ENCODE results near the gene CACNA1D. TPM values are rescaled to one million over a fixed set of nuclear protein-coding genes. Genes with fewer than 3 reads are reported as not detected.

The CACNA1D gene
- total RNA-seq, 4 donors from 2014 or later, result 12.7 to 98.9 (median 25.0) TPM

GRCh38 chr3:53690521-53690920, 196.1 kb downstream of the CACNA1D start:
- H3K9me3 ChIP-seq, result no peaks in the 10 kb centered on the region
- no peak overlapping the region for H3K4me3 ChIP-seq
- in situ Hi-C loops (cut with MboI; ENCODE audit: low pct_ligation_motif_present in 1 of 4, low pct_unique_long_range_greater_than_20kb in 1 of 4, low sequenced_read_pairs in 3 of 4), result no loop called here
- H3K27ac ChIP-seq, result no peak overlapping the region
- H3K36me3 ChIP-seq, result no peaks in the 10 kb centered on the region
- DNase-seq, result no peak
- intact Hi-C loops (cut with DNase I; ENCODE audit: low total_unique reads), result no loop called here
- H3K27me3 ChIP-seq, result no peaks in the 10 kb centered on the region
- WGBS, 2 donors (ENCODE audit: low coverage in 1 of 2), result 83 to 86% methylated on average over 1 to 7 of the region's 7 CpGs
- H3K4me1 ChIP-seq, result no peaks in the 10 kb centered on the region
- TF ChIP-seq POLR2AphosphoS5 (IDR thresholded peaks at IDR 0.05), result no peak
- TF ChIP-seq EP300 (IDR thresholded peaks at IDR 0.05; ENCODE audit: low read depth), result no peak
- TF ChIP-seq CTCF (IDR thresholded peaks at IDR 0.05), result no peak
- TF ChIP-seq POLR2A (IDR thresholded peaks at IDR 0.05), result no peak

DNA sequence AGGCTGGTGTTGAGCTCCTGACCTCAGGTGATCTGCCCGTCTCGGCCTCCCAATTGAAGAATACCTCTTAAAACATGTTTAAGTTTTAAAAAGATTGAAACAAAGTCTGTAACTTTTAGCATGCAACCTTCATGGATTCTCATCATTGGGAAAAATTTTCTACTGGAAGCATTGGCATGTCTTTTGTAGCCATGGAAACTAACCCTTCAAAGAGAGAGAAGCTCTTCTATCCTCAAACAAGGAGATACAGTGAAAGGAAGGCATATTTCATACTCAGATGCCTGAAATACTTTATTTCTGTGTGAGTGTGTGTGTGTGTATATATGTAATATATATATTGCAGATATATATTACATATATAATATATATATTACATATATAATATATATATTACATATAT, 196.9 kb downstream of the CACNA1D start:
- no peak overlapping the region for H3K4me3 ChIP-seq
- in situ Hi-C loops (cut with MboI; ENCODE audit: low pct_ligation_motif_present in 1 of 4, low pct_unique_long_range_greater_than_20kb in 1 of 4, low sequenced_read_pairs in 3 of 4) (no loop called here), intact Hi-C loops (cut with DNase I; ENCODE audit: low total_unique reads) (no loop called here)
- no peak for DNase-seq
- no peak overlapping the region for H3K27ac ChIP-seq
- TF ChIP-seq CTCF (IDR thresholded peaks at IDR 0.05) (no peak), POLR2AphosphoS5 (IDR thresholded peaks at IDR 0.05) (no peak), EP300 (IDR thresholded peaks at IDR 0.05; ENCODE audit: low read depth) (no peak), POLR2A (IDR thresholded peaks at IDR 0.05) (no peak)
- H3K36me3 ChIP-seq, result no peaks in the 10 kb centered on the region
- no peaks in the 10 kb centered on the region for H3K9me3 ChIP-seq
- H3K4me1 ChIP-seq, result no peaks in the 10 kb centered on the region
- 97% methylated on average over 2 of the region's 2 CpGs; no CpG with 5 or more reads in 1 of the 2 donors for WGBS, 2 donors (ENCODE audit: low coverage in 1 of 2)
- no peaks in the 10 kb centered on the region for H3K27me3 ChIP-seq

- Histone ChIP-seq H3K27me3 (no peaks in the 10 kb centered on the region), H3K36me3 (no peaks in the 10 kb centered on the region), H3K27ac (no peak overlapping the region), H3K4me3 (no peak overlapping the region), H3K4me1 (no peaks in the 10 kb centered on the region), H3K9me3 (no peaks in the 10 kb centered on the region)
- DNase-seq, result no peak
- in situ Hi-C loops (cut with MboI; ENCODE audit: low pct_ligation_motif_present in 1 of 4, low pct_unique_long_range_greater_than_20kb in 1 of 4, low sequenced_read_pairs in 3 of 4) (no loop called here), intact Hi-C loops (cut with DNase I; ENCODE audit: low total_unique reads) (no loop called here)
- TF ChIP-seq POLR2AphosphoS5 (IDR thresholded peaks at IDR 0.05), result no peak
- TF ChIP-seq POLR2A (IDR thresholded peaks at IDR 0.05), result no peak
- TF ChIP-seq CTCF (IDR thresholded peaks at IDR 0.05), result no peak
- no peak for TF ChIP-seq EP300 (IDR thresholded peaks at IDR 0.05; ENCODE audit: low read depth)
- WGBS, 2 donors (ENCODE audit: low coverage in 1 of 2), result 92% methylated on average over 3 of the region's 3 CpGs
Measured at GRCh38 chr3:53691885-53692284, 197.5 kb downstream of the CACNA1D start.

GRCh38 chr3:53693451-53693850, 199.0 kb downstream of the CACNA1D start:
- no peaks in the 10 kb centered on the region for H3K4me1 ChIP-seq

More at GRCh38 chr3:53693451-53693850, 199.0 kb downstream of the CACNA1D start:
- 56 to 60% methylated on average over 2 of the region's 2 CpGs for WGBS, 2 donors (ENCODE audit: low coverage in 1 of 2)
- no peak overlapping the region for H3K27ac ChIP-seq
- H3K4me3 ChIP-seq, result no peak overlapping the region
- intact Hi-C loops (cut with DNase I; ENCODE audit: low total_unique reads) (no loop called here), in situ Hi-C loops (cut with MboI; ENCODE audit: low pct_ligation_motif_present in 1 of 4, low pct_unique_long_range_greater_than_20kb in 1 of 4, low sequenced_read_pairs in 3 of 4) (no loop called here)
- no peaks in the 10 kb centered on the region for H3K9me3 ChIP-seq
- no peak for TF ChIP-seq CTCF (IDR thresholded peaks at IDR 0.05)
- no peak for DNase-seq
- no peaks in the 10 kb centered on the region for H3K27me3 ChIP-seq
- H3K36me3 ChIP-seq, result no peaks in the 10 kb centered on the region
